GM13976 (cell line): ENCODE results near the gene KCNAB2.

Experiments used
- DNase-seq: peaks from one replicate; pipeline ENCODE4 v3.0.0; 2012; ENCODE audit warnings: low spot score
- CTCF ChIP-seq: IDR thresholded peaks from 2 replicates; pipeline ENCODE4 v1.5.1; 2012; ENCODE audit warnings: borderline replicate concordance, mild to moderate bottlenecking; ENCODE audit not compliant: insufficient read depth; ENCODE audit errors: extremely low read depth, missing control alignments, control extremely low read depth
- in situ Hi-C: fragments of 300-500 bp; cut with MboI; formaldehyde crosslinking; loops from one replicate; pipeline ENCODE4 v1.12.0; 2022; ENCODE audit warnings: low sequenced_read_pairs, mixed read lengths, inconsistent platforms; ENCODE audit not compliant: unreplicated experiment

KCNAB2 gene

GRCh38 chr1:6145396-6145750 is 99.7 kb downstream of the KCNAB2 start:
- no peak for TF ChIP-seq CTCF
- DNase-seq = no peak
- in situ Hi-C loops = no loop called here

- in situ Hi-C loops = no loop called here
These were observed 100.2 kb downstream of the KCNAB2 start for GRCh38 chr1:6145864-6146410.

GRCh38 chr1:6148497-6149241 is 103.0 kb downstream of the KCNAB2 start:
- in situ Hi-C loops = no loop called here
- no peak for TF ChIP-seq CTCF
- peak; percentile 91 for DNase-seq

More at GRCh38 chr1:6145864-6146410, 100.2 kb downstream of the KCNAB2 start:
- TF ChIP-seq CTCF = no peak
- DNase-seq = no peak

- no peak for DNase-seq
- in situ Hi-C loops = no loop called here
These were observed 103.9 kb downstream of the KCNAB2 start for GRCh38 chr1:6149597-6149996.

GRCh38 chr1:6150006-6150938 is 104.6 kb downstream of the KCNAB2 start:
- no peak for DNase-seq
- in situ Hi-C loops = no loop called here
- no peak for TF ChIP-seq CTCF

More at GRCh38 chr1:6149597-6149996, 103.9 kb downstream of the KCNAB2 start:
- no peak for TF ChIP-seq CTCF
